ENCODE data around the gene MYO1C.

The MYO1C gene

DNA sequence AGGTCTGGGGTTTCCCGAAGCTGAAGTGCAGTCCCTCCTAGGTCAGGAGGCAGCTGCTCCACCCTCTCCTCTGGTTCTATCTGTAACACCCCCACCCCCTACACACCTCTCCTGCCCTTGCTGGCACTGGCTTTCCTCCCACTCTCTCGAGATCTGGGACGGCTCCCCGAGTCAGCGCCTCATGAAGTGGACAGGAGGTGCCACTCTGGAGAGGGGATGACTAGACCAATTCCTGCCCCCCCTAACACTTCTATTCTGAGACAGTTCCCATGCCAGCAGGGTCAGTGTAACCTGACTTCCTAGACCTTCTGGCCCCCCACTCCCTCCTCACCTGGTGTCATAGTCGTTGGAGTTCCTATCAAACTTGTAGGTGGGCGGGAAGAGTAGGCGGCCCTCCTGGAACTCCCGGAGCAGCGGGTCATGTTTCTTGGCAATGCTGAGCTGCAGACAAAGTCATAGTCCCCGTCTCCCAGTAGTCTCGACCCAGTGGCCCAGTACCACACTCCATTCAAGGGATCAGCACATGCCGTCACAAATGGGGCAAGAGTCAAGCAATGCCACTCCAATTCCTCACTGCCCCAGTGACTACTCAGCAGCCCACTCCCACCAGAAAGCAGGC, 14.3 kb upstream of the MYO1C start:
- no peak for DNase-seq

DNA sequence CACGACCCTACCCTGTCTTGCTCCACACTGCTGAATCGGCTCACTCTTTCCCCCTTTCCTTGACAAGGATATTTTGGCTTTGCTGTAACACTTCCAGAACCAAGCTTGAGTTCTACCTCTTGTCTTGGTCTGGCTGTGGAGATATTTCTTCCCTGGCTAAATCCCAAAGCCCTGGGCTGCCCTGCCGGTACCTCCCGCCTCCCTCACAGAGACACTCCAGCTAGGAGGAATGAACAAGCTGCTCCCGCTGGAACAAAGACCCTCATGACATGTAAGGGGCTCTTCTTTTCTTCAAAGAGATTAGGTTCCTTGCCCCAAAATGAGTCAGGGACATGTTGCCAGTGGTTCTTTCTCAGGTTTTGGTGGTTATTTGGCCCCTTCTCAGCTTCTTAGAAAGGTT, 13.1 kb upstream of the MYO1C start:
- DNase-seq, result no peak

DNA sequence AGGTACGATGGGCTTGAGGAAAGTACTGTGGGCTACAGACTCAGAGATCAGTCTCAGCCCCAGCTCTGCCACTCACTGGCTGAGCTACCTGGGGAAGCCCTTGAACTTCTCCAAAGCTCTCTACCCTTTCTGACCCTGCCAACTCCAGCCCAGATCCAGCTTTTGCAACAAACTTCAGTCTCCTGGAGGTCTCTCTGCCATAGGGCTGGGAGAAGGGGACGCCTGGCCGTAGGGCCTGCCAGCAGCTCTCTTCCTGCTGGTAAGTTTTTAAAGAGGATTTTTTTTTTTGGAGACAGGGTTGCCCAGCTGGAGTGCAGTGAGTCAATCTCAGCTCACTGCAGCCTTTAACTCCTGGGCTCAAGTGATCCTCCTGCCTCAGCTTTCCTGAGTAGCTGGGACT, 12.4 kb upstream of the MYO1C start:
- no peak for DNase-seq

DNA sequence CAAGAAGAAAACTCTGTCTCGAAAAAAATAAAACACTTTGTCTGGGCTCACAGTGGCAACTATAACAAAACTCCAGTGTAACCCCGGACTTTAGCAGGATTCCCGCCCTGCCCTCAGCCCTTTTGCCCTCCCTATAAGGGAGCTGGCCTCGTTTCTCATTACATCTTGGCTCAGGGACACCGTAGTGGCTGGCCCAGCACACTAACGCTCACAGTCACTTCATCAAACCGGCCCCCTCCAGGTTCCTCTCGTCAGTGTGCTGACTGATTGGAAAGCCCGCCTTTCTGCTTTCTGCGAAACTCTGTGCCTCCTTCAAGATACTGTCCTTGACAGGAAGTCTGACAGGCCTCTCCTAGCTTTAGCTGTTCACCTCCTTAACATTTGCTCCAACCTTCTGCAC, 11.2 kb upstream of the MYO1C start:
- no peak for DNase-seq

DNA sequence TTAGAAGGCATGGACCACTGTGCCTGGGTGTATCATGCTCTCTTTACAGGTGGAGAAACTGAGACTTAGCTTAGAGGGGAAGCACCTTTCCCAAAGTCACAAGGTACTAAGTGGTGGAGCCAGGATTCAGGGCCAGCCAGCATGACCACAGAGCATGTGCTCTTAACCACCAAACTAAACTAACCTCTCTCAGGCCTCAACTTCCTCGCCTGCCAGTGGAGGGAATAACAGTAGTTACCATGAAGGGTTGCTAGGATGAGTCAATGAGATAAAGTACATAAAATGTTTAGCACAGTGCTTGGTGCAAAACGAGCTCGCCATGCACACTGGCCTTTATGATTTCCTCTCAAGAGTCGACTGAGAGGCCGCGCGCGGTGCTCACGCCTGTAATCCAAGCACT, 6.4 kb upstream of the MYO1C start:
- peak; percentile 53 to 82 for DNase-seq

DNA sequence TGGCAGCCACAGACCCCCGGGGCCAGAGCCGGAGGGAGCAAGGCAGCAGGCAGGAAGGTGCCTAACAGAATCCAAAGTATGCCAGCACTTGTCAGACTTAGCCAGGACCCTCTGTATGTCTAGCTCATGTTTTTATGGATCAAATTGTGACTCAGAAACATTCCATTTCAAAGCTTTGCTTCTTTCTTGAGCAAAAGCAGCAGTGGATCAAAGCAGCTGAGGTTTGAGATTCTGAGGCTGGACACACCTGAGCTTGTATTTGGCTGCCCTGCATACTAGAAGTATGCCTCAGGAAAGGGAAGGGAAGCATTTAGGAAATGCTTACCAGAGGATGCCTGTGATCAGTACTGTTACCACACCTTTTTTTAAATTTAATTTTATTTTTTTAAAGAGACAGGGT, 5.7 kb upstream of the MYO1C start:
- DNase-seq, result no peak

DNA sequence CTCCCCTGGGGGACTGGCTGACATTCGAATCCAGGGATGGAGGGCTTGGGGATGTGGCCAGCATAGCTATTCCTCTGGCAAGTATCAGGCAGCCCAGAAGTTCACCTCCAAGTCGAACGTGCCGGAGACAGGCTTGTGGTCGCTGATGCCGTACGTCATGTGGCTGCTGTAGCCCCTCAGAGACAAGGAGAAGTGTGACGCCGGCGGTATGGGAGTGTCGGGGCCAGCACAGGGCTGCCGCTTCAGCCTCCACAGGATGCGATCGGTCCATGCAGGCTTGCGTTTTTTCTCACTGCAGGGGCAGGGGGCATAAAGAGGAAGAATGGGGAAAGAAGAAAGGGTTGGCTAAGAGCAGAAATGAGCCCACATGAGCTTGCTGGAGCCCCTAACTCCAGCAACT, 5.3 kb upstream of the MYO1C start:
- DNase-seq, result no peak

DNA sequence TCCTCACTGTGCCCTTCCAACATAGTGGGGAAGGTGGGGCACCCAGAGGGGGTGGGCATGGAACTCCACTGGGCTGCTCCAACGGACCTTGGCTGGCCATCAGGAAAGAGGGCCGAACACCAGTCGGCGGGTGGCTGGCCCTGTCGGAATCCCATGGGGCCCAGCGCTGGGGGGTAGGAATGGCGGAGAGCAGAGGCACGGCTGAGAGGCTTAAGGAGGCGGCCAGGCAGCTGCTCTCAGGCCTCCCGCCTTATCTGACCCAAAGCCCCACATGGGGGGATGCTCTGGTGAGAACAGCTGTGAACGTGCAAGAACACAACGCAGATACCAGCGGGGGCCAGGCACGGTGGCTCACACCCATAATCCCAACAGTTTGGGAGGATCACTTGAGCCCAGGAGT, 4.4 kb upstream of the MYO1C start:
- DNase-seq, result no peak

DNA sequence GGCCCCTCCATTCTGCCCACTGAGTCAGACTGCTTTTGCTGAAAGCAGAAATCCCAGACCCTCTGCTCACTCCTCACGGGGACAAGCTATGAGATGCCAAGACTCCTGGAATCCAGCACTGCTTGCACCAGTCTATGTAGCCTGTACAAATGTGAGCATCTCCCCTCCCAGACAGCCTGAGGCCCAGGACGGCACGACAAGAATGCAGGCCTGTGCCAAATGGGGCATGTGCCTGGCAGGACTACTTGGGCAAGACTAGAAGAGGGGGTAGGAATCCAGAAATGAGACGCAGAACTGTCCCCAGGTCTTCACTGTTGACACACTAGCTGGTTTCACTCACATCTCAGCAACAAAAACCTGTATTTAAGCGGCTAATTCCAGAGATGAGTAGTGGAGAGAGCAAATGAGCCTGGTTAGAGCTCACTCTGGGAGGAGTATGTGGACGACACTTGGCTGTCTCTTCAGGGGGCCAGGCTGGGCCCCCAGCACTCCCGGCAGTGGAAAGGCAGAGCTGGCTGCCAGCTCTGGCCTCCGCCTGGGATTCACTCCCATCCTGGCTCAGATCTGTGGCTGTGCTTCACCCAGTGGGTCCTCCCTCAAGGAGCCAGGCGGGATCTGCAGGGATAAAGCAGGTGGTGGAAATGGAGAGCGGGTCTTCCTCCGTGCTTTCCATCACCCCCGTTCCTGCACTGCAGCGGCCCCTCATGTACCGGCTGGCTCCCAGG, 2.9 kb upstream of the MYO1C start:
- DNase-seq, result no peak

DNA sequence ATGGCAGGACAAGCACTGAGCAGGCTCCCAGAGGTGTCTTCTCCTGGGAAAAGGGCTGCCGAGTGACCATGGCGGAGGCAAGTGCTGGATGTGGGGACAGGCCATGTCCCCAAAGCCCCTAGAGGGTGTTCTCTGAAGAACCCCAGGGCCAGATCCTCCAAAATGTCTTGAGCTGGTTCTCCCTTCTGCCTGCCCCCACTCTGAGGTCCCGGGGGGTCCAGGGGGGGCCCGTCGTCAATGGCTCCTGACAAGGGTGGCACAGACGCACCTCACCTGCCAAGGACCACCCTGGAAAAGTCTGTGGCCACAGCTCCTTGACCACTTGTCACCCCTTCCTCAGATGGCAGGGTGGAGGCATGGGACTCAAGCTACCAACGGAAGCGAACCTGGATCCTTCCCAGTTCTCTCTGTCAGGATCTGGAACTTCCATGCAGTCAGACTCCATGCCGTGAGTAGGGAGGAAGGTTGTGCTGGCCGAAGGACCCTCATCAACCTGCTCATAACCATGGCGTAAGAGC, 2.3 kb upstream of the MYO1C start:
- DNase-seq, result no peak

DNA sequence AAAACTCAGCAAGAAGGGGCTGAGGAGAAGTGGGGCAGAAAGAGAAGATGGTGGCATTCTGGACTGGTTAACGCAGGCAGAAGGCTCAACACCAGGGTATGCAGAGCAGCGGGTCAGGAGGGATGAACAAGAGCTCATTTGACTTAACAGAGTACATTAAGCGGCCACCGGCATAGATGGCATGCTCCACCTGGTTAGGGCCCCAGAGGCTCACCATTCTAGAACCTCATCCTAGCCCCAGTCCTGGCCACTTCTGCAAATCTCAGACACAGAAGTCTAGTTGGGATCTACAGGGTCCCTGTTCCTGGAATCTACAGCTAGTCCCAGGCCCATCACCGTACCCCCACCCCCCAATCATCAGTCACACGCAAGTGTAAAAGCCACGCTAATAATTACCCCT, 1.7 kb upstream of the MYO1C start:
- no peak for DNase-seq

DNA sequence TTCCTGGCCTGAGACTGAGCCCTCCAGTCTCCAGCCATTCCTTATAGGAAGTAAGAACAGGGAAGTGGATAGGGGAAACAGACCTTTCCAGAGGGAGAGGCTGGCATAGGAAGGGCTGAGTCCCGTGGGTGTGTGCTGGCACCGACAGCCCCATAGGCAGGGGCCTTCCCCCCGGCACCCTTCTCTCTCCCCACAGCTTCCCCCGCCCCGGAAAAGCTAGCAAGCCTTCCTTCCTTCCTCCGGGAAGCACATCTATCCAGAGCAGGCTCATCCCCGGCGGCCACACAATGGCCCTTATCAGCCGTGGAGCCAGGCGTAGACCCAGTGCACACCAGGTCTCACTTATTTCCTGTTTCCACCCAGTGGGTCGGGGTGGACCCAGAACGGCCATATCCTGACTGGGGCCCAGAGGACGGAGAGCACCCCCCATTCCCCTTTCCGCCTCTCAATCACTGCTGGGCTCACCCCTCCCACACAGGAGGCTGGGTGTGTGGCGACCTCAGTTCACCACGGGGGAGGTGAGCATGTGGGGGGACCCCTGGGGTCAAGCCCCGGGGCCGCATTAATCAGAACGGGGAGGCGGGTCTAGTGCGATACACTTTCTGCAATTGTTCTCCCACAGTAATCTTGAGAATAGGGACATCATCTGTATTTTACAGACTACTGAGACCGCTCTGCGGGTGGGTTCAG, 950 bp upstream of the MYO1C start:
- DNase-seq, result peak; percentile 66 to 74

DNA sequence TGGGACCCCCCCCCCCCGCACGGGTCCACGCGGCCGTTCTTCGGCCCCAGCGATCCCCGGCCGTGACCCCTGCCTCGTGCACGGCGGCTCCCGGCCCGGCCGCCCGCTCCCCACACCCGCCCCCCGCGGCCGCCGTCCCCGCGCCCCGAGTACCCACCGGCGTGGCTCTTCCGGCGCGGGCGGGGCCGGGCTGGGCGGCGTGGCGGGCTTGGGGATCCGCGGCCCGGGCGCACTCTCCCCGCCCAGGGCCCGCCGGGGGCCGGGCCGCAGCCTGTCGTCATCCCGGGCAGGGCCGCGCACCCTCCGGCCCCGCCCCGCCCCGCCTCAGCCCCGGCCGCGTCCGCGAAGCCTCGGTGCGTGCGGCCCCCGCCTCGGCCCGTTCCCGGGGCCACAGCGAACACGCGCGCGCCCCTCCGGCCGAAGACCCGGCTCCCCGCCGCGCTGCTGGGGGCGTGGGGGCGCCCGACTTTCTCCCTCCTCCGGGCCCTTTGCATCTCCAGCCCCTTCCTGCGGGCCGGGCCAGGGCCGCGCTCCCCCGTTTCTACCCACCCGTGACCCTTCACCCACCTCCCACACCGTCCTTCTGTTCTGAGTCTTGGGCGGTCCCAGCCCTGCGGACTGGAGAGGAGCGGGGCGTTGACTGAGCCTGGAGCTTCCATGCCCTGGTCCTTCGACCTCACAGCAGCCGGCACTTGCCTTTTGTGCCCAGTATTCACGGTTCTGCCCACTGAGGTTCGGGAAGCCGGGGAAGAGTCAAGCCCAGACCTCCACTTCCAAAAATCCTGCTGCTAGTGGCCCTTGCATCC, 840 bp downstream of the MYO1C start:
- DNase-seq, result peak; percentile 55 to 78

DNA sequence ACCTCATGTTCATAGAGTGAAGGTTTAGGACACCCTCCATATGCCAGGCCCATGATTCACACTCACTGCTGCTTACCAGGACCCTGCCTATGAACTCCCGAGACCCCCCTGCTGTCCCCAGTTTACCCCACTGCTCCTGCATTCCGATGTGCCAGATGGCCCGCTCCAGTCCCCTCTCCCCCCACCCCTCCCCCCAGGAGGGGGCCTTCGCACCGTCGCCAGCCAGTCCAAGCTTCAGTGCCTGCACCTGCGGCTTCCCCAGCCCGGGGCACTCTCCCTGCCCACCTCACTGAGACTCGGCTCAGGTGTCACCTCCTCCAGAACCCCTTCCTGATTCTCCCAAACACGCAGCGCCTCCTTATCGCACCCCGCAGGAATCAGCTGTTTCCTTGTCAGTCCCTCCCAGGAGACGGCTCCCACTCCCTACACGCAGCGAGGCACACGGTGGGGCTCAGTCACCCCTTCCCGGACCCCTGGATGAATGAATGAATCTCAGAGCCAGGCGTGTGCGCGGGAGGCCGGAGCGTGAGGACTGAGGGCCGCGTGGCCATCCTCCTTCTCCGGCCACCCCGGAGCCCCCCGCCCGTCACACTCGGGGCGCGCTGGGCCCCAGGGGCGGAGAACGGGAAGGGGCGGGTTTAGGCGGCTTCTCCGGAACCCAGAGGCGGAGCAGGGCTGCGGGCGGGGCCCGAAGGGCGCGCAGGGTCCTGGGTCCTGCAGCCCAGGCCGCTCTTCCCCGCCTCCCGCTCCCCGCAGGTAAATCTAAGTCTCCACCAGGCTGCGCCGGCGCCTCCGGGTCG, 1.6 kb downstream of the MYO1C start:
- DNase-seq, result peak; percentile 37 to 64

DNA sequence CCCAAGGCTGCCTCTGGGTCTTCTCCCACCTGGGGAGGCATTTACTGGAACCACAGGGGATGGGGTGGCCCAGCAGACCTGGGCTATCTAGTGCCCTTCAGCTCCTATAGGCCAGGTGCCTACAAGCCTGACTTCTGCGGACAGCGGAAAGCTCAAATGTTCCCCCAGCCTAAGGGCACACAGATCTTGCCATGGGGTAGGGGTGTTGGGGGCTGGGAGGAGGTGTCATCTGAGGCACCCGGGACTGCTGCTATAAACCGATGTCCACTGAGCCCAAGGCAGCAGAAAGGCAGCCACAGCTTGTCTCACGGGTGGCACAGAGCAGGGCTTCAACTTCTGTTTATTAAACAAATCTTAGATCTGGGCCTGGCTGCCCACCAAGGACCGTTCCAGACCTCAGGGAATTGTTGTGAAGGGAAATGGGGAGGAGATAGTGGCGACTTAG, 3.6 kb downstream of the MYO1C start:
- no peak for DNase-seq

DNA sequence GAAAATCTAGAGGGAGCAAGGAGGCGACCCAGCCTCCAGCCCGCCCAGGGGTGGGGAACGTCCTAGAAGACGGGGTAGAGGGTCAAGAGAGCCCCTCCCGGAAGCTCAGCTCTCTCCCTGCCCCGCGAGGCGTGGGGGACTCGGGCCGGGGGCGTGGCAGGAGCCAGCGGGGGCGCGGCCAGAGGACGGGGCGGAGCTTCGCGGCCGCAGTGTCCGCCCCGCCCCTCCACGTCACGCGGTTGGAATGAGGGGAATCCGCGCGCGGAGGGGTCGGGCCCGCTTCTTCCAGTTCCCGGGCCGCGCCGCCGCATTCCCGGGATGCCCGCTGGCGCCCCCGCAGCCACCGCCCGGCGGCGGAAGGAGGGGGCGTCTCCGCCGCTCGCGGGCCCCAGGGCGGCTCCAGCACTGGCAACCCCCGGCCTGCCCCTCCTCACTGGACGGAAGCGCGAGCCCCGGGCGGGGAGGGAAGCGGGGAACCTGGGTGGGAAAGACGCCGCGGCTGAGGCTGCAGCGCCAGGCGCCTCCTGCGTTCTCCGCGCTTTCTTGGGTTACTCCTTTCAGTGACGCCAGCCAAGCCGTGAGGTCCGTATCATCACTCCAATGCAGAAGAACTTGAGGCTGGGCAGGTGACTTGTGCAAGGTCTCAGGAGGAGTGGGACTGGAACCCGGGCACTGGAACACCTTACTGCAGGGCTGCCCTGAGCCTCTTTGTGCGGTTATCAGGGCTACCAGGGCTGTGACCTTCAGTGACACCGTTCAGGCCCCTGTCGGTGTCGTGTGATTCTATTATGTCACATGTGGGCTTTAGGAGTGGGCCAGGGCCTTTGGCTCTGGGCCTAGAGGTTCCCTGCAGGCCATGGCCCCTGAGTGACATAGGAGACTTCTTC, 4.3 kb downstream of the MYO1C start:
- peak; percentile 53 to 77 for DNase-seq

DNA sequence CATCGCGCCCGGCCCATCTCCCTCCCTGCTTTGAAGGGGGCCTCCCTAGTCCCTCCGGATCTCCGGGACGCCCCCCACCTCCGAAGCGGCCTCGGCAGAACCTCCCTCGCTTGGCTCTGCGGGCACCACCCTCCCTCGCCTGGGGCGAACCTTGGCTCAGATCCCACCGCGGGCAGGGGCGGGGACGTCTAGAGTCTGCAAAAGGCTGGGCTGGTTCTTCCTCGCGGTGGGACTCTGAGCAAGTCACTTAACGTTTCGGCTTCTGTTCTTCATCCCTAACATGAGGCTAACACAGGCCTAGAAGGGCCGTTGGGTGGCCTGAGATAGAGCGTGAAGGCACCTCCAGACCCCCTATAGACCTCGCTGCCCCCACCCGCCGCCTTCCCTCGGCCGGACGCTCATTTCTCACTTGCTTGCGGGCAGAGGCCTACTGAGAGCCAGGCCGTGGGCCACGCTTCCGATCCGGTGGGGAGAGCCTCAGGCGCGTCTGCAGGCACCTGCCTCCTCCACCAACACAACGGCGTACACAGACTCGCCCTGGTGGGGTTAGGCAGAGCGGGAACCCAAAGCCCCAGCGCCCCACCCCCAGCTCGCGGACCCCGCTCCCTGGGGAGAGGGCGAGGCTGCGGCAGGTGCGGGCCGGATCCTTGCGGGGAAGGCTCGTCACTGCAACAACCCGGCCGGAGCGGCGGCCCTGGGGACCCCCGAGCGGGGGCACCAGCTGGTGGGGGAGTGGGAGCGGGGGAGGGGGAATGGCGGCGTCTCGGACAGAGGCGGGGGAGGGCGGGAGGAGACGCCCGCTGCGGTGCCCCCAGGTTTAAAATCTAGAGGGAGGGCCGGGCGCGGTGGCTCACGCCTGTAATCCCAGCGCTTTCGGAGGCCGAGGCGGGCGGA, 5.4 kb downstream of the MYO1C start:
- DNase-seq, result peak; percentile 22 to 49

DNA sequence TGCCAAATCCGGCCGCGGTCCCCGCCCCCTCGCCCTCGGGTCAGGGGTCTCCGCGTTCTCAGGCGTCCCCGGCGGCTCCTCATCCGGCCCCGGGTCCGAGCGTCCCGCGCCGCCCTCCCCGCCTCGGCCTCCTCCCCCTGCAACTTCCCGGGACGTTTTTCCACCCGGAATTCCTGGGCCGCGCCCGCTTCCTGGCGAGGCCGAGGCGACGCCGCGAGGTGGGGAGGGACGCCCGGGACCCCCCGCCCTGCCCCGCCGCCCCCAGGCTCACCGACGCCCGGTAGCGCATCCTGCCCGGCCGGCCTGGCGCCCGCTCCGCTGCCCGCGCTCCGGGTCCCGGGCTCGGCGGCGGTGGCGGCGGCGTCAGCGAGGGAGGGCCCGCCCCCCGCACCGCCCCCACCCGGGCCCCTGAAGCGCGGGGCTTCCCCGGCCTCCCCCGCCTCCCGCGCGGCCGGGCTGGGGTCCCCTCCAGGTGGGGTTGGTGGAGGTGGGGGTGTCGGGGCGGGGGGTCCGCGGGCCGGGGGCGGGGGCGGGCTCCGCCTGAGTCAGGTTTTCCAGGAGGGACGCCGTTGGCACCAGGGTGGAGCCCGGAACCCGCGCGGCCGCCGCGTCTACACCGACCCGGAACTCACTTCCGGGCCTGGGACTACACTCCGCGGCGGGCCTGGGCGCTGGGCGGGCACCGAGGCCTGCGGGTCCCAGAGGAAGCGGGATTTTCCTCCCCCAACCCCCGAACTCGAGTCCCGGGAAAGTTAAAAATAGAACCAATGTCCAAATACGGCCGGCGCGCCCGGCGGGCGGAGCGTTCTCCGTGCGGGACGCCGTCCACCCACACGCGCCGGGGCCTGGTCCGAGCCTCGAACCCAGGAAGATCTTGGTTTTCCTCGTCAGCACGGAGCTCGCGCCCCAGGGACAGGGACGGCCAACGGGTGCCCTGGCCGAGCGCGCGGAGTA, 6.8 kb downstream of the MYO1C start:
- peak; percentile 22 to 50 for DNase-seq

Measured in inflammatory macrophage (primary cell).